Adrenal gland (tissue), 12 donors: ENCODE results near the gene ITPKB. TPM values are rescaled to one million over a fixed set of nuclear protein-coding genes. Genes with fewer than 3 reads are reported as not detected.

ENCODE experiments used
- DNase-seq, 7 donors: peaks; one replicate each; pipeline ENCODE4 v3.0.0-alpha.2; 2019 to 2020
- H3K27ac ChIP-seq, 5 donors: fragments of 200-600 bp; sonication (generic) in 4 of 5; 1 replicate in 3 of 5; 2 replicates in 2 of 5; pipeline versions ENCODE4 v1.5.1 to v1.8.0; 2016 to 2020; ENCODE audit warnings: mild to moderate bottlenecking in 1 of 5
- H3K27me3 ChIP-seq: fragments of 200-600 bp; 2 replicates; pipeline ENCODE4 v1.8.0; 2021
- H3K36me3 ChIP-seq, 2 donors: fragments of 200-600 bp; replicated peaks in 1 of 2; 1 replicate in 1 of 2; 2 replicates in 1 of 2; pipeline versions ENCODE4 v1.5.1 to v1.8.0; 2018 to 2022
- H3K4me1 ChIP-seq, 2 donors: fragments of 200-600 bp; replicated peaks in 1 of 2; 1 replicate in 1 of 2; 2 replicates in 1 of 2; pipeline versions ENCODE4 v1.5.1 to v1.8.0; 2018 to 2021
- H3K4me3 ChIP-seq, 4 donors: fragments of 200-600 bp; sonication (generic) in 3 of 4; one replicate each; pipeline ENCODE4 v1.5.1; 2016 to 2018
- H3K9me3 ChIP-seq, 3 donors: fragments of 200-600 bp; sonication (generic) in 1 of 3; replicated peaks in 1 of 3; 1 replicate in 2 of 3; 2 replicates in 1 of 3; pipeline versions ENCODE4 v1.5.1 to v1.8.0; 2016 to 2021
- CTCF ChIP-seq, 6 experiments: fragments of 450-650 bp in 4 of 6; fragments of 200-600 bp in 2 of 6; sonication (generic) in 1 of 6; IDR thresholded peaks; 1 replicate in 5 of 6; 2 replicates in 1 of 6; pipeline versions ENCODE4 v1.5.1 to v1.8.0; 2016 to 2021; ENCODE audit warnings: antibody characterized with exemption in 6 of 6, mild to moderate bottlenecking in 2 of 6, moderate library complexity in 1 of 6
- POLR2A ChIP-seq, 2 donors: fragments of 450-650 bp; IDR thresholded peaks; one replicate each; pipeline ENCODE4 v1.6.1; 2017; ENCODE audit warnings: antibody characterized with exemption in 2 of 2, mild to moderate bottlenecking in 2 of 2, moderate library complexity in 1 of 2
- WGBS, 4 donors: extraction: QIAGEN DNeasy Blood & Tissue Kit in 2 of 4; methylation state at CpG; one replicate each; pipeline versions ENCODE4 v1.1.5 to v1.1.7; 2013 to 2017; 5-methylcytosine and 5-hydroxymethylcytosine counted together
- intact Hi-C, 2 donors: fragments of 100-400 bp; cut with DNase I; formaldehyde crosslinking; loops; one replicate each; pipeline versions ENCODE4 v1.14.1 to v1.15.0; 2022 to 2023
- polyA plus RNA-seq, 3 donors: library from polyadenylated mRNA; stranded (reverse); fragments of 200-250 nt in 2 of 3; fragments of 350-450 nt in 1 of 3; fragmentation: Illumina TruSeq in 1 of 3; extraction: RNeasy Lipid Tissue Mini Kit (QIAGEN cat#74804) in 1 of 3; gene quantifications; one replicate each; pipeline ENCODE4 v1.2.3, GENCODE V29; 2013 to 2014
- total RNA-seq, 9 donors: library from RNA; depleted of rRNA in 4 of 9; stranded (reverse); fragments of >200 nt in 4 of 9; fragments of 120-200 nt in 1 of 9; fragmentation: NEBNext Ultra II Directional in 1 of 9; extraction: Animal tissue kit (Norgen Biotek cat#: 25700) in 1 of 9; gene quantifications; one replicate each; pipeline versions ENCODE4 v1.1.0 to v1.2.4, GENCODE V29; 2013 to 2023
- donor health status: healthy with polysubstance abuse.
- donor health status: Bipolar disorder and iron deficiency.
- donor health status: DM: yes; HTN: yes; CAD: no.
- donor health status: DM: no; HTN: no; CAD: no.
- donor health status: DM: no; HTN: no; CAD: no.
- donor health status: DM: yes; HTN: yes; CAD: no.

ITPKB gene
- total and polyA plus RNA-seq, 12 donors: 2.3 to 22.7 (median 13.0) TPM

GRCh38 chr1:226702318-226702956 is 36.6 kb downstream of the ITPKB start:
- H3K9me3 ChIP-seq: no peaks in the 10 kb centered on the region
- peak overlapping the region in 4 of 5 donors; percentile 91 to 98 (median 94) for H3K27ac ChIP-seq
- H3K36me3 ChIP-seq: no peaks in the 10 kb centered on the region
- intact Hi-C loops: no loop called here
- peak overlapping the region in 2 of 4 donors; percentile 69 to 86 for H3K4me3 ChIP-seq
- DNase-seq: peak in 5 of 7 donors; percentile 41 to 65 (median 52)
- peaks cover 7 to 23% of the 10 kb centered on the region in 2 donors for H3K4me1 ChIP-seq
- no peaks in the 10 kb centered on the region for H3K27me3 ChIP-seq
- TF ChIP-seq POLR2A (IDR thresholded peaks at IDR 0.05) (peak in 1 of 2 donors; percentile 30), CTCF (IDR thresholded peaks at IDR 0.05) (no peak)
- WGBS, 4 donors: 70 to 72% (median 71%) methylated on average over 12 of the region's 12 CpGs

- intact Hi-C loops: no loop called here
- peaks cover 7 to 23% of the 10 kb centered on the region in 2 donors for H3K4me1 ChIP-seq
- no peak for DNase-seq
- H3K9me3 ChIP-seq: no peaks in the 10 kb centered on the region
- H3K4me3 ChIP-seq: no peak overlapping the region
- H3K36me3 ChIP-seq: no peaks in the 10 kb centered on the region
- no peak overlapping the region for H3K27ac ChIP-seq
- no peaks in the 10 kb centered on the region for H3K27me3 ChIP-seq
- TF ChIP-seq POLR2A (IDR thresholded peaks at IDR 0.05) (no peak), CTCF (IDR thresholded peaks at IDR 0.05) (no peak)
- 85 to 95% (median 93%) methylated on average over 3 to 5 of the region's 5 CpGs for WGBS, 4 donors
Measured at GRCh38 chr1:226700861-226701260, 38.2 kb downstream of the ITPKB start.

GRCh38 chr1:226699166-226699565 is 39.9 kb downstream of the ITPKB start:
- no peak overlapping the region for H3K4me3 ChIP-seq
- no peak overlapping the region for H3K27ac ChIP-seq
- H3K36me3 ChIP-seq: no peaks in the 10 kb centered on the region
- peaks cover 7 to 22% of the 10 kb centered on the region in 2 donors for H3K4me1 ChIP-seq
- no peak for TF ChIP-seq CTCF (IDR thresholded peaks at IDR 0.05)
- TF ChIP-seq POLR2A (IDR thresholded peaks at IDR 0.05): no peak
- intact Hi-C loops: loop anchor here in 1 of 2 donors (10.0 kb wide), 1 partner anchor 54 kb away; no protein-coding TSS in a partner anchor
- no peaks in the 10 kb centered on the region for H3K27me3 ChIP-seq
- DNase-seq: no peak
- 95 to 99% (median 99%) methylated on average over 7 of the region's 7 CpGs for WGBS, 4 donors
- no peaks in the 10 kb centered on the region for H3K9me3 ChIP-seq

GRCh38 chr1:226698659-226699058 is 40.4 kb downstream of the ITPKB start:
- H3K9me3 ChIP-seq: no peaks in the 10 kb centered on the region
- intact Hi-C loops: loop anchor here in 1 of 2 donors (10.0 kb wide), 1 partner anchor 54 kb away; no protein-coding TSS in a partner anchor
- no peak for DNase-seq

More at GRCh38 chr1:226698659-226699058, 40.4 kb downstream of the ITPKB start:
- H3K27ac ChIP-seq: no peak overlapping the region
- H3K4me3 ChIP-seq: no peak overlapping the region
- TF ChIP-seq CTCF (IDR thresholded peaks at IDR 0.05): no peak
- no peak for TF ChIP-seq POLR2A (IDR thresholded peaks at IDR 0.05)
- H3K4me1 ChIP-seq: peaks cover 7 to 17% of the 10 kb centered on the region in 2 donors
- no peaks in the 10 kb centered on the region for H3K36me3 ChIP-seq
- no peaks in the 10 kb centered on the region for H3K27me3 ChIP-seq
